PC-9 (cell line): ENCODE measurements around the gene RIBC2.
"Not testable (repeated sequence)": the region's sequence is repeated elsewhere in the genome, so short reads cannot be mapped to it uniquely, and the experiment has no call there.

Experiments used
- EZH2 ChIP-seq: fragments of 200-600 bp; sonication (generic); IDR thresholded peaks from 2 replicates; pipeline ENCODE4 v1.8.0; 2017; ENCODE audit warnings: antibody characterized with exemption, low read depth
- TF ChIP-seq, protein P1 (sequence below): fragments of 200-600 bp; sonication (generic); conservative IDR thresholded peaks from 2 replicates; pipeline ENCODE4 v1.6.1; 2017; ENCODE audit warnings: mixed run types, antibody characterized with exemption, mild to moderate bottlenecking, moderate library complexity

DNA sequence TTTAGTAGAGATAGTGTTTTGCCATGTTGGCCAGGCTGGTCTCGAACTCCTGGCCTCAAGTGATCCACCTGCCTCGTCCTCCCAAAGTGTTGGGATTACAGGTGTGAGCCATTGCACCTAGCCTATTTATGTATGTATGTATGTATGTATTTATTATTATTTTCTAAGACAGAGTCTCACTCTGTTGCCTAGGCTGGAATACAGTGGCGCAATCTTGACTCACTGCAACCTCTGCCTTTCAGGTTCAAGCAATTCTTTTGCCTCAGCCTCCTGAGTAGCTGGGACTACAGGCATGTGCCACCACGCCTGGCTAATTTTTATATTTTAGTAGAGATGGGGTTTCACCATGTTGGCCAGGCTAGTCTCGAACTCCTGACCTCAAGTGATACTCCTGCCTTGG, 35.9 kb downstream of the RIBC2 start:
- TF ChIP-seq, protein P1, sequence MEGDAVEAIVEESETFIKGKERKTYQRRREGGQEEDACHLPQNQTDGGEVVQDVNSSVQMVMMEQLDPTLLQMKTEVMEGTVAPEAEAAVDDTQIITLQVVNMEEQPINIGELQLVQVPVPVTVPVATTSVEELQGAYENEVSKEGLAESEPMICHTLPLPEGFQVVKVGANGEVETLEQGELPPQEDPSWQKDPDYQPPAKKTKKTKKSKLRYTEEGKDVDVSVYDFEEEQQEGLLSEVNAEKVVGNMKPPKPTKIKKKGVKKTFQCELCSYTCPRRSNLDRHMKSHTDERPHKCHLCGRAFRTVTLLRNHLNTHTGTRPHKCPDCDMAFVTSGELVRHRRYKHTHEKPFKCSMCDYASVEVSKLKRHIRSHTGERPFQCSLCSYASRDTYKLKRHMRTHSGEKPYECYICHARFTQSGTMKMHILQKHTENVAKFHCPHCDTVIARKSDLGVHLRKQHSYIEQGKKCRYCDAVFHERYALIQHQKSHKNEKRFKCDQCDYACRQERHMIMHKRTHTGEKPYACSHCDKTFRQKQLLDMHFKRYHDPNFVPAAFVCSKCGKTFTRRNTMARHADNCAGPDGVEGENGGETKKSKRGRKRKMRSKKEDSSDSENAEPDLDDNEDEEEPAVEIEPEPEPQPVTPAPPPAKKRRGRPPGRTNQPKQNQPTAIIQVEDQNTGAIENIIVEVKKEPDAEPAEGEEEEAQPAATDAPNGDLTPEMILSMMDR, result not testable (repeated sequence)
- TF ChIP-seq EZH2, result not testable (repeated sequence)
